ENCODE data around the gene CPM. TPM values are rescaled to one million over a fixed set of nuclear protein-coding genes. Genes with fewer than 3 reads are reported as not detected.

CPM gene
- total and polyA plus RNA-seq, 10 of the 15 experiments (the other 5 are each of a cell fraction or from before 2014, with no cell fraction given): 0.06 to 1.7 (median 0.41) TPM

DNA sequence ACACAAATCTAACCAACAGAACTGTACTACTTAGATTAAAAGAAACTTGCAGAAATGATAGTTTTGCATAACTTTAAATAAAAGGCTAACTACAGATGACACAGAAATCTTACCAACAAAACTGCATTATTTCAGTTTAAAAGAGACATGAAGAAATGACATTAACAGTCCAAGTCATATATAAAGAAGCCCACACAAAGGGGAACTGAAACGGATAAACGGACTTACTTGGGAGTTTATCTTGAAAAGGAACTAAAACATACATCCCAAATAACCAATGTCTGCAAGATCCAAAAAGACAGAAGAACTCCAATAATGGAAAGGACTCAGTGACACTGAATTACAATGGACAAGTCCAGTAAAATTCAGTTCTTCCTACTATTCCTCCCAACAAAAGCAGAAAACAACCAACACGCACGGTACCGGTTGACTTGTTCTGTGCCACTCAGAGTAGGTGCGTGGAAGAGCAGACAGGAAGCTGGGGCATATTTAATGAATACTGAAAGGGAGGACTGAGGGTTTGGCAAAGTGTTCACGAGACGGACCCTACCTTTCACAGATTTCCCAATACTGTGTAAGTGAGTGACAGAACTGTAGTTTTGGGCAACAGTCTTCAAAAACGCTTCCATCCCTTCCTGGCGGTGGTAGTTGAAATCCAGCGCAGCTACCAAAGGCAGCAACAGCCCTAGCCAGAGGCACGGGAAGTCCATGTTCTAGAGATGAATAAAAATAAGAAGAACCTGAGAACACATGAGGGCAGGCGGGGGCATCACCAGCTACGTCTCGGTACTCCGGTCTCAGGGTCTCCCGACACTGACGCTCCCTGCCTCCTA is 627 bp downstream of the CPM start (continued):
- TF ChIP-seq, protein P1, sequence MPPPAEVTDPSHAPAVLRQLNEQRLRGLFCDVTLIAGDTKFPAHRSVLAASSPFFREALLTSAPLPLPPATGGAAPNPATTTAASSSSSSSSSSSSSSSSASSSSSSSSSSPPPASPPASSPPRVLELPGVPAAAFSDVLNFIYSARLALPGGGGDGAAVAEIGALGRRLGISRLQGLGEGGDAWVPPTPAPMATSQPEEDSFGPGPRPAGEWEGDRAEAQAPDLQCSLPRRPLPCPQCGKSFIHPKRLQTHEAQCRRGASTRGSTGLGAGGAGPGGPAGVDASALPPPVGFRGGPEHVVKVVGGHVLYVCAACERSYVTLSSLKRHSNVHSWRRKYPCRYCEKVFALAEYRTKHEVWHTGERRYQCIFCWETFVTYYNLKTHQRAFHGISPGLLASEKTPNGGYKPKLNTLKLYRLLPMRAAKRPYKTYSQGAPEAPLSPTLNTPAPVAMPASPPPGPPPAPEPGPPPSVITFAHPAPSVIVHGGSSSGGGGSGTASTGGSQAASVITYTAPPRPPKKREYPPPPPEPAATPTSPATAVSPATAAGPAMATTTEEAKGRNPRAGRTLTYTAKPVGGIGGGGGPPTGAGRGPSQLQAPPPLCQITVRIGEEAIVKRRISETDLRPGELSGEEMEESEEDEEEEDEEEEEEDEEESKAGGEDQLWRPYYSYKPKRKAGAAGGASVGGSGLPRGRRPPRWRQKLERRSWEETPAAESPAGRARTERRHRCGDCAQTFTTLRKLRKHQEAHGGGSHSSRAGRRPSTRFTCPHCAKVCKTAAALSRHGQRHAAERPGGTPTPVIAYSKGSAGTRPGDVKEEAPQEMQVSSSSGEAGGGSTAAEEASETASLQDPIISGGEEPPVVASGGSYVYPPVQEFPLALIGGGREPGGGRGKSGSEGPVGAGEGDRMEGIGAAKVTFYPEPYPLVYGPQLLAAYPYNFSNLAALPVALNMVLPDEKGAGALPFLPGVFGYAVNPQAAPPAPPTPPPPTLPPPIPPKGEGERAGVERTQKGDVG (CRISPR knock-in tag; IDR thresholded peaks at IDR 0.05): no peak
- TF ChIP-seq HDGF (IDR thresholded peaks at IDR 0.05) (no peak), ZNF622 (IDR thresholded peaks at IDR 0.05) (no peak), IRF4 (IDR thresholded peaks at IDR 0.05; ENCODE audit: low read depth, low read length) (no peak), HDAC2 (IDR thresholded peaks at IDR 0.05) (no peak), POLR2A (IDR thresholded peaks at IDR 0.05; ENCODE audit: low read depth, low read length) (no peak), STAT3 (IDR thresholded peaks at IDR 0.05; ENCODE audit: low read depth, low read length) (no peak), EED (IDR thresholded peaks at IDR 0.05; ENCODE audit: low read depth) (no peak), TCF7 (IDR thresholded peaks at IDR 0.05; ENCODE audit: borderline replicate concordance) (no peak), JUNB (IDR thresholded peaks at IDR 0.05) (no peak), EP300 (IDR thresholded peaks at IDR 0.05; ENCODE audit: borderline replicate concordance in 1 of 2, control insufficient read depth in 1 of 2, low read depth in 2 of 2, low read length in 2 of 2) (no peak), IKZF2 (IDR thresholded peaks at IDR 0.05) (peak; percentile 78 to 79), YBX1 (IDR thresholded peaks at IDR 0.05) (no peak), YY1 (IDR thresholded peaks at IDR 0.05; ENCODE audit: low read depth, low read length) (no peak), DPF2 (IDR thresholded peaks at IDR 0.05) (peak; percentile 23; the same call in 1 of the 2 replicates), NR2F1 (conservative IDR thresholded peaks at IDR 0.05) (no peak), CBX3 (IDR thresholded peaks at IDR 0.05; ENCODE audit: borderline replicate concordance, low read depth) (no peak), CHD4 (IDR thresholded peaks at IDR 0.05) (no peak), FOXK2 (IDR thresholded peaks at IDR 0.05) (no peak), BCL11A (IDR thresholded peaks at IDR 0.05; ENCODE audit: low read depth, low read length) (no peak)
- TF ChIP-seq, protein P2, sequence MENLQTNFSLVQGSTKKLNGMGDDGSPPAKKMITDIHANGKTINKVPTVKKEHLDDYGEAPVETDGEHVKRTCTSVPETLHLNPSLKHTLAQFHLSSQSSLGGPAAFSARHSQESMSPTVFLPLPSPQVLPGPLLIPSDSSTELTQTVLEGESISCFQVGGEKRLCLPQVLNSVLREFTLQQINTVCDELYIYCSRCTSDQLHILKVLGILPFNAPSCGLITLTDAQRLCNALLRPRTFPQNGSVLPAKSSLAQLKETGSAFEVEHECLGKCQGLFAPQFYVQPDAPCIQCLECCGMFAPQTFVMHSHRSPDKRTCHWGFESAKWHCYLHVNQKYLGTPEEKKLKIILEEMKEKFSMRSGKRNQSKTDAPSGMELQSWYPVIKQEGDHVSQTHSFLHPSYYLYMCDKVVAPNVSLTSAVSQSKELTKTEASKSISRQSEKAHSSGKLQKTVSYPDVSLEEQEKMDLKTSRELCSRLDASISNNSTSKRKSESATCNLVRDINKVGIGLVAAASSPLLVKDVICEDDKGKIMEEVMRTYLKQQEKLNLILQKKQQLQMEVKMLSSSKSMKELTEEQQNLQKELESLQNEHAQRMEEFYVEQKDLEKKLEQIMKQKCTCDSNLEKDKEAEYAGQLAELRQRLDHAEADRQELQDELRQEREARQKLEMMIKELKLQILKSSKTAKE (IDR thresholded peaks at IDR 0.05; ENCODE audit: low read depth, poor library complexity, severe bottlenecking): no peak
- TF ChIP-seq, protein P3, sequence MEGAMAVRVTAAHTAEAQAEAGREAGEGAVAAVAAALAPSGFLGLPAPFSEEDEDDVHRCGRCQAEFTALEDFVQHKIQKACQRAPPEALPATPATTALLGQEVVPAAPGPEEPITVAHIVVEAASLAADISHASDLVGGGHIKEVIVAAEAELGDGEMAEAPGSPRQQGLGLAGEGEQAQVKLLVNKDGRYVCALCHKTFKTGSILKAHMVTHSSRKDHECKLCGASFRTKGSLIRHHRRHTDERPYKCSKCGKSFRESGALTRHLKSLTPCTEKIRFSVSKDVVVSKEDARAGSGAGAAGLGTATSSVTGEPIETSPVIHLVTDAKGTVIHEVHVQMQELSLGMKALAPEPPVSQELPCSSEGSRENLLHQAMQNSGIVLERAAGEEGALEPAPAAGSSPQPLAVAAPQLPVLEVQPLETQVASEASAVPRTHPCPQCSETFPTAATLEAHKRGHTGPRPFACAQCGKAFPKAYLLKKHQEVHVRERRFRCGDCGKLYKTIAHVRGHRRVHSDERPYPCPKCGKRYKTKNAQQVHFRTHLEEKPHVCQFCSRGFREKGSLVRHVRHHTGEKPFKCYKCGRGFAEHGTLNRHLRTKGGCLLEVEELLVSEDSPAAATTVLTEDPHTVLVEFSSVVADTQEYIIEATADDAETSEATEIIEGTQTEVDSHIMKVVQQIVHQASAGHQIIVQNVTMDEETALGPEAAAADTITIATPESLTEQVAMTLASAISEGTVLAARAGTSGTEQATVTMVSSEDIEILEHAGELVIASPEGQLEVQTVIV (IDR thresholded peaks at IDR 0.05; ENCODE audit: borderline replicate concordance, partially characterized antibody): no peak
- TF ChIP-seq, protein P4, sequence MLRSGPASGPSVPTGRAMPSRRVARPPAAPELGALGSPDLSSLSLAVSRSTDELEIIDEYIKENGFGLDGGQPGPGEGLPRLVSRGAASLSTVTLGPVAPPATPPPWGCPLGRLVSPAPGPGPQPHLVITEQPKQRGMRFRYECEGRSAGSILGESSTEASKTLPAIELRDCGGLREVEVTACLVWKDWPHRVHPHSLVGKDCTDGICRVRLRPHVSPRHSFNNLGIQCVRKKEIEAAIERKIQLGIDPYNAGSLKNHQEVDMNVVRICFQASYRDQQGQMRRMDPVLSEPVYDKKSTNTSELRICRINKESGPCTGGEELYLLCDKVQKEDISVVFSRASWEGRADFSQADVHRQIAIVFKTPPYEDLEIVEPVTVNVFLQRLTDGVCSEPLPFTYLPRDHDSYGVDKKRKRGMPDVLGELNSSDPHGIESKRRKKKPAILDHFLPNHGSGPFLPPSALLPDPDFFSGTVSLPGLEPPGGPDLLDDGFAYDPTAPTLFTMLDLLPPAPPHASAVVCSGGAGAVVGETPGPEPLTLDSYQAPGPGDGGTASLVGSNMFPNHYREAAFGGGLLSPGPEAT (IDR thresholded peaks at IDR 0.05; ENCODE audit: low read depth): peak; percentile 68

Measured in GM12878 (cell line).